ENCODE results near the gene USP15.

DNA sequence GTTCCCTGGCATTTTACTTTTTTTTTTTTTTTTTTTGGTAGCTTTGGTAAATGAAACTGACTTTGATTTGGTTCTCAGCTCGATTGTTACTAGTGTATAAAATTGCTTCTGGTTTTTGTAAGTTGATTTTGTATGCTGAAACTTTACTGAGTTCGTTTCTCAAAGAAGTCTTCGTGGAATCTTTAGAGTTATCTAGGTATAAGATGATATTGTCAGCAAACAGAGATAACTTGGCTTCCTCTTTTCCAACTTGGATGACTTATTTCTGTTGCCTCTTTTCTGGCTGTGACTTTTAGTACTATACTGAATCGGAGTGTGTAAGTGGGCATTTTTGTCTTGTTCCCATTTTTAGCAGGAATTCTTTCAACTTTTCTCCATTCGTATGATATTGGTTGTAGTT is 28.1 kb downstream of the USP15 start:
- TF ChIP-seq, protein P1, sequence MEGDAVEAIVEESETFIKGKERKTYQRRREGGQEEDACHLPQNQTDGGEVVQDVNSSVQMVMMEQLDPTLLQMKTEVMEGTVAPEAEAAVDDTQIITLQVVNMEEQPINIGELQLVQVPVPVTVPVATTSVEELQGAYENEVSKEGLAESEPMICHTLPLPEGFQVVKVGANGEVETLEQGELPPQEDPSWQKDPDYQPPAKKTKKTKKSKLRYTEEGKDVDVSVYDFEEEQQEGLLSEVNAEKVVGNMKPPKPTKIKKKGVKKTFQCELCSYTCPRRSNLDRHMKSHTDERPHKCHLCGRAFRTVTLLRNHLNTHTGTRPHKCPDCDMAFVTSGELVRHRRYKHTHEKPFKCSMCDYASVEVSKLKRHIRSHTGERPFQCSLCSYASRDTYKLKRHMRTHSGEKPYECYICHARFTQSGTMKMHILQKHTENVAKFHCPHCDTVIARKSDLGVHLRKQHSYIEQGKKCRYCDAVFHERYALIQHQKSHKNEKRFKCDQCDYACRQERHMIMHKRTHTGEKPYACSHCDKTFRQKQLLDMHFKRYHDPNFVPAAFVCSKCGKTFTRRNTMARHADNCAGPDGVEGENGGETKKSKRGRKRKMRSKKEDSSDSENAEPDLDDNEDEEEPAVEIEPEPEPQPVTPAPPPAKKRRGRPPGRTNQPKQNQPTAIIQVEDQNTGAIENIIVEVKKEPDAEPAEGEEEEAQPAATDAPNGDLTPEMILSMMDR (IDR thresholded peaks at IDR 0.05; ENCODE audit: low read depth, low read length): no peak
- TF ChIP-seq EZH2phosphoT487 (IDR thresholded peaks at IDR 0.05; ENCODE audit: low read depth): no peak

Measured in OCI-LY3 (cell line).